A549 (cell line): Measurements from ENCODE around the gene FNIP1.

Source experiments
- EP300 ChIP-seq, 2 experiments: fragments of >200 bp; sonication (Bioruptor Twin); formaldehyde crosslinking; IDR thresholded peaks; 2 replicates in 1 of 2; 3 replicates in 1 of 2; pipeline ENCODE4 v1.6.1; 2016 to 2017
- TF ChIP-seq, protein P1 (sequence below): fragments of >200 bp; sonication (Bioruptor Twin); formaldehyde crosslinking; IDR thresholded peaks from 3 replicates; pipeline ENCODE4 v1.5.1; 2016

DNA sequence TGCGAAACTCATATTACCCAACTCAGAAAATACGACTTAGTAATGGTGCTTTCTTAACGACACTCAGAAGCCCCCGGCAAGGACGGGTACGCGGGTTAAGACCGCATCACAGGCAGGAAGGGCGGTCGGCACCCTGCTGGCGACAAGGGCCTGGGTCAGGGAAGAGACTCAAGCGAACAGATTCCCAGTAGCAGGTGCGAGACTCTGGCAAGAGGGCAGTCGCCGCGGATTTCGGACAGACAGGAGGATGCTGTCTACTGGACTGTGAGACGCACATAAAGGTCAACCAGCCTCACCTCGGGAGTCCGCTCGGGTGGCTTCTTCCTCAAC, 162.2 kb downstream of the FNIP1 start:
- TF ChIP-seq EP300 (IDR thresholded peaks at IDR 0.05), result no peak
- TF ChIP-seq, protein P1, sequence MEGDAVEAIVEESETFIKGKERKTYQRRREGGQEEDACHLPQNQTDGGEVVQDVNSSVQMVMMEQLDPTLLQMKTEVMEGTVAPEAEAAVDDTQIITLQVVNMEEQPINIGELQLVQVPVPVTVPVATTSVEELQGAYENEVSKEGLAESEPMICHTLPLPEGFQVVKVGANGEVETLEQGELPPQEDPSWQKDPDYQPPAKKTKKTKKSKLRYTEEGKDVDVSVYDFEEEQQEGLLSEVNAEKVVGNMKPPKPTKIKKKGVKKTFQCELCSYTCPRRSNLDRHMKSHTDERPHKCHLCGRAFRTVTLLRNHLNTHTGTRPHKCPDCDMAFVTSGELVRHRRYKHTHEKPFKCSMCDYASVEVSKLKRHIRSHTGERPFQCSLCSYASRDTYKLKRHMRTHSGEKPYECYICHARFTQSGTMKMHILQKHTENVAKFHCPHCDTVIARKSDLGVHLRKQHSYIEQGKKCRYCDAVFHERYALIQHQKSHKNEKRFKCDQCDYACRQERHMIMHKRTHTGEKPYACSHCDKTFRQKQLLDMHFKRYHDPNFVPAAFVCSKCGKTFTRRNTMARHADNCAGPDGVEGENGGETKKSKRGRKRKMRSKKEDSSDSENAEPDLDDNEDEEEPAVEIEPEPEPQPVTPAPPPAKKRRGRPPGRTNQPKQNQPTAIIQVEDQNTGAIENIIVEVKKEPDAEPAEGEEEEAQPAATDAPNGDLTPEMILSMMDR, result no peak
